ENCODE measurements around the gene SLC7A10.

SLC7A10 gene

DNA sequence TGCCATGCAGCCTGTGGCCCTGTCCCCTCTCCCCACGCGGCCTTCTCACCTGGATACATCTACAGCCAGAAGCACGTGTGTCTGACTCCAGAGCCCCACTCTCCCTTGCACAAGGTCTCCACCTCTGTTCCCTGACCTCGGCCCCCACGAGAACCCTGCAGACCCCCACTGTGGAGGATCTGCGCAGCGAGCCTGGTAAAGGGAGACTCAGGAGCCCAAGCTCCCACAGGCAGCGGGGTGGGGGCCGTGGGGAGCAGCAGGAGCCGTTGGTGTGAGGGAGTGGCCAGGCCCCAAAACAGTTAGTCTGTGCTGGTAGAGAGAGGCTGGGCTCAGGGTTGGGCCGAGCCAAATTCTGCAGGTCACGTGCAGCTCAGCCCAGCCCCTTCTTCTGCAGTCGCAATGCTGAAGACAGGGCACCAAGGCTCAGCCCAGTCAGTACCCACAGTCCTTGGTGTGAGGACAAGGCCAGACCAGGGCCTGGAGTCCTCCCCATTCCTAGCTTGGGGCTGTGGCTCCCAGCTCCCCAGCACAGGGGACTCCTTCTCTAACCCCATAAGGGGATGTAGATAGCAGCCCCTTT lies 28.7 kb upstream of the SLC7A10 start:
- DNase-seq (ENCODE audit: low spot score), result no peak

DNA sequence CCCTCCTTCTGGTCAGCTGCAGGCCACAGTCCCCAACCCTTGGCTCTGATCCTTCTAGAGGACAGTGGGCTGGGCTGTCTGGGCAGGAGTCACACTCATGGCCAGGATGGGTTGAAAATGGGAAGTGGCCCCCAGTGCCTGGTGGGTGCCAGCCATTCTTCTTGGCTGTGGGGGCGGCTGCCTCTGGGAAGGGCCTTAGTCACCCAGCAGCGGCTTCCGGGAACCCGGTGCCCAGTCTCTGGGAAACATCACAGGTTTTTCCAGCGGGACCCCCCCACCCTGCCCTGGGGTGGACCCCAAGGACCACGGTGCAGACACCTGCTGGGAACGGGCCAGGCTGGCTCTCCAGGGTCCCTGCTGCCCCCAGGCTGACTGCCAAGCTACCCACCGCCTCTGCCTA lies 27.3 kb upstream of the SLC7A10 start:
- no peak for DNase-seq (ENCODE audit: low spot score)

DNA sequence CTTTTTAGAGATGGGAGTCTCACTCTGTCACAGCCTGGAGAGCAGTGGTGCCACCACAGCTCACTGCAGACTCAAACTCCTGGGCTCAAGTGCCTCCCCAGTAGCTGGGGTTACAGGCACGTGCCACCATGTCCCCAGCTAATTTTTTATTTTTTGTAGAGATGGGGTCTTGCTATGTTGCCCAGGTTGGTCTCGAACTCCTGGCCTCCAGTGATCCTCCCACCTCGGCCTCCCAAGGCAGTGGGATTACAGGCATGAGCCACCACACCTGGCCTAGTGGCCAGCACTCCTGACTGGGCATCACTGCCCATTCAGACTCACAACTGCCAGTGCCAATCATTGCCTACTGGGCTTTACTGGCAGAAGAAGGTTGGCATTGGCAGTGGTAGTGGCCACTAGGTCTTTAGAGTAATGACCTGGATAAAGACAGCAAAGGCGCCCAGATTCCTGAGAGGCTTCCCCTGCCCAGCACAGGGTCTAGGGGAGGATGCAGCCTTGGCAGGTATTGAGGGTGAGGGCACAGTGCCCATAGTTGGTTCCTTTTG lies 26.8 kb upstream of the SLC7A10 start:
- DNase-seq (ENCODE audit: low spot score), result no peak

DNA sequence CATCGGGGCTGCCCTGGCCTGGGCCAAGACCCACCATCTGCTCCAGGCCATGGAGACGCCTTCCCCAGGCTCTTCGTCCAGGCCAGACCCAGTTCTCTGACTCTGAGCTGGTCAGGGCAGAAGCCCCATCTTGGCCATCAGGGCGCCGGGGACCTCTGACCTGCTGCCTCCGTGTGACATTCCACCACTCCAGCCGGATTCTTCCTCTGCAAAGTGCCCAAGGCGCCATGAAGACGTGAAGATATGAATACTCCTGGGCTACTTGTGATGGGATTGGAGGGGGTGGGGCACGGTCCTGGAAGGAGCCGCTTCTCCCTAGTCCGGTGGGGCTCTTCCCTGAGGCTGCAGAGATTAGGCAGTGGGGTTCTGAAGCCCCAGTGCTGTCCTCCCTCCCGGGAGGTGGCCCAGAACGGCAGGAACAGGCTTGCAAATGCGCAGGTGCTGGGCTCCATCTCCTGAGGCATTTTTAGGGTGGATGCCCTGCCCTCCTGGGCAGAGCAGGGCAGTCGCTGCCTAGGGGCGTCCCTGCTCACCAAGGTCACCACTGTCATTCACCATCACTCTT lies 26.0 kb upstream of the SLC7A10 start:
- no peak for DNase-seq (ENCODE audit: low spot score)

DNA sequence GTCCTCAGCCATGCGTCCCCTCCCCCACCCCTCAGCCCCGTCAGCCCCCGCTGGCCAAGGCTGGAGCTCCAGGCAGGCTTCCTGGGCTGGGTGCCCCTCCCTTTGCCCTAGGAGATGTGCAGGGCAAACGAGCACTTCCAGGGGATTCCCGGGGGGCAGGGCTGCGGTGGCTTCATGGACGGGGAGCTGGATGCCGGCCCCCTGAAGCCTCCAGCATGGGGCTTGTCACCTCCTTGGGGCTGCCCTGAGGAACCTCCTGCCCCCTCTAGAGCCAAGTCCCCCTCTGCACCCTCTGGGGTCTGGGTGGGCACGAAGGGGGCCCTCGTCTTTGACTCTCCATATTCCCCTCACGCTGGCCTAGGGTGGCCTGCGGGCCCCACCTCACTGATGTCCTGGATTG lies 25.4 kb upstream of the SLC7A10 start:
- no peak for DNase-seq (ENCODE audit: low spot score)

DNA sequence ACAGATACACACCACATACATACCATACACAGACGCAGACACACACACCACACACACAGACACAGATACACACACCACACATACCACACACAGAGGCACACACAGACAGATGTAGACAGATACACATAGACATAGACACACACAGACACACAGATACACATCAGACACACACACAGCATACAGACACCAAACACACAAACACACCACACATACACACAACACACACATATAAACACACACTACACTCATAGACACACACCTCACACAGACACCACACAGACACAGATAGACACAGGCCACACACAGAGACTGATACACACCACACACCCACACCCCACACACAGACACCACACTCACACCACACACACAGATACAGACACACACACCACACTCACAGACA lies 24.9 kb upstream of the SLC7A10 start:
- DNase-seq (ENCODE audit: low spot score), result no peak

DNA sequence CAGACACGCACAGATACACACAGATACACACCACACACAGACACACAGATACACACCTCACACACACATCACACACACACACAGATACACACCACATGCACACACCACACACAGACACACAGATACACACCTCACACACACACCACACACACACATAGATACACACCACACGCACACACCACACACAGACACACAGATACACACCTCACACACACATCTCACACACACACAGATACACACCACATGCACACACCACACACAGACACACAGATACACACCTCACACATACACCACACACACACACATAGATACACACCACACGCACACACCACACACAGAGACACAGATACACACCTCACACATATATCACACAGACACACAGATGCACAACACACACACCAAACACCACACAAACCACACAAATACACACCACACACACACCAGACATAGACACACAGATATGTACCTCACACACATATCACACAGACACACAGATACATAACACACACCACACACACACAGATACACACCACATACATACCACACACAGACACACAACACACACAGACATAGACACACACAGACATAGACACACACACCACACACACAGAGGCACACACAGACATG lies 24.2 kb upstream of the SLC7A10 start:
- DNase-seq (ENCODE audit: low spot score), result no peak

DNA sequence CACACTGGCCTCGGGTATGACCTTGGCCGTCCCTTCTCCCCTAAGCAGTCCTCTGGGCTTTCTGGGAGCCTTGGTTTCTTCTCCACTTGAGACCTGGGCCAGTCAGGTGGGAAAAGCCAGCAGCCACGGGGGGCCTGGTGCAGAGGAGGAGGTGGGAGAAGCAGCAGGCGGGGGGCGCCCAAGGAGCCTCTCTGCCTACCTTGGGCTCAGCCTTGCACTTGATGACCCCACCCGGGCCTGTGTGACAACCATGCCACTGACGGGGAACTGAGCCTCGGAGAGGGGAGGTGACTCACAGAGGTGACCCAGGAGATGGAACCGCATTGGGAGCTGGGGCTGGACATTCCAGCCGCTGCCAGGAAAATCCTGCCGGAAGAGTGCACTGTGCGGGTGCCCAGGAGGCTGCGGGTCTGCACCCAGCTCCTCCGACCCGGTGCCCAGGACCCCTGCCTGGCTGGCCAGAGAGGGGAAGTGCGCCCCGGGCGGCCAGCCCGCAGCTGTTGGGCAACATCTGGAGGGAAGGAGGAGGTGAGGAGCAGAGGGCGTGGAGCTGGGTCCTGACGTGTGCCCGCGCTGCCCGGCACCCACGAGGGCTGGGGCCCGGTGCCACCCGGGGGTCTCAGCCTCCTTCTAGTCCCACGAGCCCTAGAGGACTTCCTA lies 23.4 kb upstream of the SLC7A10 start:
- DNase-seq (ENCODE audit: low spot score), result no peak

DNA sequence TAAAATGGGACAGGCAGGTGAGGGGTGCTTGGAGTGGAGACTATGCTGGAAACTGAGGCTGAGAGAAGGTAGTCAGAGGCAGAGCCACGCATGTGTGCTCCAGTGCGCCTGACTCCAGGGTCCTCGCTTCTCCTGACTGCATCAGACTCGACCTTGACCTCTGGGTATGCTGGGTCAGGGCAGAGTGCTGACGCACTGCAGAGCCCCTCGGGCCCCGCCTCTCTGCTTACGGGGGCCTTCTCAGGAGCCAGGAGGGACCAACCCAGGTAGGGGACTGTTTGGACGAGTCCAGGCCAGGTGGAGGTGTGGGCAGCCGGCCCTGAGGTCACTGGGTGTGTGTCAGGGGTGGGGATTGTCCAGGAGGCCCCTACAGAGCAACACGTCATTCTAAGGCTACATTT lies 22.9 kb upstream of the SLC7A10 start:
- DNase-seq (ENCODE audit: low spot score), result no peak

DNA sequence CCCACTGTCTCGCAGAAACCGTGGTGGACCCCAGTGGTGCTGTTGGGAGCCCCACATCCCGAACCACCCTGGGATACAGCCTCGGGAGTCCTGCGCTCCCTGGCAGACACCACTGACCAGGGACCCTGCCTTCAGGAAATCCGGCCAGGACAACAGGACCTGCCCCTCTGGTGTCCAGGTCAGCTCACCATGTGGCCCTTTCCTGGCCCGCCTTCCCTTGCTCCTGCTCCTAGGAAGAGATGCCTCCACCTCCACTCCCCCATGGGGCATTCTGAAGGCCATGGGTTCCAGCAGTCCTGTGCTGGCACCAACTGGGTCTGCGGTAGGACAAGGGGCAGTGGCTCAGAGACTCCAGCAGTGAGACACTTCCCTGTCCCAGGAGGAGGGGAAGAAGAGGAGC lies 22.5 kb upstream of the SLC7A10 start:
- no peak for DNase-seq (ENCODE audit: low spot score)

DNA sequence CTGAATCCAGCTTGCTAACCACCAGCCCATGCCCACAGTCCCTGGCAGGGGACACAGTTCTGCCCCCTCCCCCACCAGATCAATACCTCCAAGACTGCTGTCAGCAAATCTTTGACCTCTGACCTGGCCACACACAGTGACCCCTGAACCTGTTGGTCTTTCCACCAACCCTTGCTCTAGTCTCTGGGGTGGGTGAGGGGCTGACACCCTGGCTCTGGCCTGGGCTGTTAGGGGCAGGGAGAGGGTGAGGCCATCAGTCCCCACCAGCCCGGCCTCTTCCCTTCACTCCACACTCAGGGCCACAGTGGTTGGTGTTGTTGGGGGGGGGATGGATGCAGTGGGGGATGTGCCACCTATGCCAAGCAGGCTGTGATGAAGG lies 21.8 kb upstream of the SLC7A10 start:
- DNase-seq (ENCODE audit: low spot score), result no peak

DNA sequence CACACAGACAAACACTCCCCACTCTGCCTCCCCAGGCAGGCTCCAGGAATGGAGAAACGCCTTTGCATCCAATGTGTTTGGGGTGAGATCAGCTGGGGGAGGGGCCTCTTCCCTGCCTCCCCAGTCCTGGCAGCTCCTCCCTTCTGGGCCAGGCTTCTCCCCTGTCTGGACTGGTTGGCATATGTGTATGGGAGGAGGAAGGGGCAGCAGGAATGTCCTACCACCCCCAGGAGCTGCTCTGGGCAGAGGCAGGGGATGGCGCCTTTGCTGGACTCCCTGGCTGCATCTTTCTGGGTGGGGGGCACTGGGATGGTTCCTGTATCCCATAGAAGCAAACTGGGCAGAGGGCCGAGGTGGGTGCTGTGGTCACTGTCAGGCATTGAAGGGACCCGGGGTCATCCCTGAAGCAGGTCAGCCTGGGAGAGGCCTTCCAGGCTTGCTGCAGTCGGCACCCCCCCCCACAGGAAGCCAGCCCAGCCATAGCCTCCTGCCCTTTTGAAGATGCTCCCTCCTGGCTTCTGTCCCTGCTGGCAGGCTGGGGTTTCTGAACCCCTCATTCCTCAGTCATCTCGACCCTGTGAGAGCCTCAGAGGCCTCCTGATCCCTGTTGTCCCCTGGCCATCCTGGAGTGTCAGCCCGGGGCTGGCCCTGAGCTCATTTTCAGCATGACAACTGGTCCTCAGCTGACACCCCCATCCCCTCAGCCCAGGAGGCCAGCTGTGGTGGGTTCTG lies 21.2 kb upstream of the SLC7A10 start:
- DNase-seq (ENCODE audit: low spot score), result no peak

DNA sequence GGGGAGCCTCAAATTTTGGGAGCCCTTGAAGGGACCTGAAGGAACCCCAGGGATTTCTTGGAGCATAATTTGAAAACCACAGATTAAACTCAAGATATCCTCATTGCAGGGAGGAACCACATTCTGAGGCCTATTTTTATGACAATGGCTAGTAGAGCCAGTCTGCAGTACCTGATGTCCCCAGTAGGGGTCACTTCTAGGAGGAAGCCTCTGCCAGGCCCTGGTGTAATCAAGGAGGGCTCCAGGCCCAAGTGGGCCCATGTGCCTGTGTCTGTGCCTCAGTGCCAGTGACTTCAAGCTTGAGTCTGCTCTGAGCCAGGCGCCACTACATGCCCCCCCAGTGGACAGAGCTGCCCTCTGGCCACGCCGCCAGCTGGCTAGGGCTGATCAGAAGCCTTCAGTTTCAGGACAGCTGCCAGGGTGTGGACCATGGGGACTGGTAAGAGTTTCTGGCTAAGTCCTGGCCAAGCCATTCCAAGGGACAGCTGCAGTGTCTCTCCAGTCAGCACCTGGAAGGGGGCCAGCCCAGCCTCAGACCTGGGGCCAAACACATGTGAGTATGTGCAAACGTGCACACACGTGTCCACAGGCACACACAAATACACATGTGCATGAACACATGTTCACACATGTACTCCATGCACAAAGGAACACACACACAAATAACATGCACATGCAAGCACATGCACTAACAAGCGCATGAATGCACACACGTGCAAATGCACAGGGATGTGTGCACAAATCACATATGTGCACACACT lies 20.5 kb upstream of the SLC7A10 start:
- no peak for DNase-seq (ENCODE audit: low spot score)

DNA sequence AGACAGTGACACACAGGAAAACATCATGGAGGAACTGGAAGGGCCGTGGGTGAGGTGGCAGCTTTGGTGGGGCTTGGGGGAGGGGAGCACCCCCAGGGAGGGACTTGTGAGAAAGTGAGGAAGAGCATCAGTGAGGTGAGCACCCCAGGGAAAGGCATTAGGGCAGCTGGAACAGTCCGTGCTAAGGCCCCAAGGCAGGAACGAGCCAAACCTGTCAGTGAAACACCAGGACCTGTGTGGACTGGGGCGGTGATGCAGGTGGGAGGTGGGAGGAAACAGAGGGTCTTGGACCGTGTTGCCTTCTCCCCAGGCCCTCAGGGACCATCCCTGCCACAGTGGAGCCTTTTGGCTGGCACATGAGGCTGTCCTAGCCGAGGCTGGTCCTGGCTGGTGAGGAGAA lies 17.3 kb upstream of the SLC7A10 start:
- no peak for DNase-seq (ENCODE audit: low spot score)

DNA sequence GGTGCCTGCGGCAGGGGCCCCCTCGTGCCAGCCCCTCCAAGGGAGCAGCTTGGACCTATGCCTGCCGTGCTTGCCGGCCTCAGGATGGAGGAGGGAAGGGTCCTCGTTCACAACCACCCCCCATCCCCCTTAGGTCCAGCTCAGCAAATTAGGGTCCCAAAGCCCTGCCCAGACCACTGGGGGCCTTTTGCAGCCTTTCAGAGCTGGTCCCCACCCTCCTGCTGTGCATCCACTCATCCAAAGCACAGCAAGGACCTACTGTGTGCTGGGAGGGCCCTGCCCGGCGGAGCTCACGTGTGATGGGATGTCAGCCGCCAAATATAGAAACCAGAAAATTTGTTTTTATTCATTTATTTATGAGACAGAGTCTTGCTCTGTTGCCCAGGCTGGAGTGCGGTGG lies 16.5 kb upstream of the SLC7A10 start:
- no peak for DNase-seq (ENCODE audit: low spot score)

DNA sequence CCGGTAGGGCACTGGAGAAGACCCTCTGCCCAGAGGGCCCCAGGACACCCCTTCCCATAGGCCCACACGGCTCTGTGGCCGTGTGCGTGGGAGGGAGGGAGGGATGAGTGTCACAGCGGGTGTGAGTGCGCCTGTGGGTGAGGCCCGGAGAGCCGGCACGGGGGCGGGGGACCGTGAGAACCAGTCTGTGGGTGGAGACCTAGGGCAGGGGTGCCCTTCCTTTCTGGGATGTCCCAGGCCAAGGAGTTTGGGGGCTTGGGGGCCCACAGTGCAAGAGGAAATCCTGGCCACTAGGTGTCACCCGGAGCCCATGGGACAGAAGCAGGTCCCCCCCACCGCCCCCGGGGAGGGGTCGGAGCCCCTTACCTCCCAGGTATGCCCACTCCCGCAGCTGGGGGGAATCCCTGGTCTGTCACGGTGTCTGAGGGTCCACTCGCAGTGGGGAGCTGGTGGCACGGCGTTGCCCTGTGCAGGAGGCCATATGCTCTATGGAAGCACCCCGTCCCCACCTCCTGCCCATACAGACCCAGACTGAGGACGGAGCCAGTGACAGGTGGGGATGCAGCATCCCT lies 16.0 kb upstream of the SLC7A10 start:
- DNase-seq (ENCODE audit: low spot score), result peak; percentile 43

DNA sequence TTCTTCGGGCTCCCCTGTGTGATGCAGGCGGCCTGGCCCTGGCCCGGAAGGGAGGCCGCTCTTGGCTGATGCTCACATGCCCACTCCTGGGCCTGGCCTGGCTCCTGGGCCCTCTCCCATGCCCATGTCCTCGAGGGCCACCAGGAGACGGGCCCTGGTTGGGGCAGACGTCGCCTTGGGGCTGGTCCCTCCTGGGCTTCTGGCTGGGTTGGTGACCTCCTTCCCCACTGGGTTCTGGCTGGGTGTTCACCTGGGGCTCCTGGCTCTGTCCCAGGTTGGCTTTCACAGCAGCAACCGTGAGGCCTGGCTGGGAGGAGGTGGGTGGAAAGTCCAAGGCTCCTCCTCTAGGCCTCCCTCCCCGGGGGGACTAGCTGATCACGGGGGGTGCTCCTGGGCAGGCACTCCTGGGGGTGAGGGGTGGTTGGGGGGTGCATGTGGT lies 15.5 kb upstream of the SLC7A10 start:
- no peak for DNase-seq (ENCODE audit: low spot score)

DNA sequence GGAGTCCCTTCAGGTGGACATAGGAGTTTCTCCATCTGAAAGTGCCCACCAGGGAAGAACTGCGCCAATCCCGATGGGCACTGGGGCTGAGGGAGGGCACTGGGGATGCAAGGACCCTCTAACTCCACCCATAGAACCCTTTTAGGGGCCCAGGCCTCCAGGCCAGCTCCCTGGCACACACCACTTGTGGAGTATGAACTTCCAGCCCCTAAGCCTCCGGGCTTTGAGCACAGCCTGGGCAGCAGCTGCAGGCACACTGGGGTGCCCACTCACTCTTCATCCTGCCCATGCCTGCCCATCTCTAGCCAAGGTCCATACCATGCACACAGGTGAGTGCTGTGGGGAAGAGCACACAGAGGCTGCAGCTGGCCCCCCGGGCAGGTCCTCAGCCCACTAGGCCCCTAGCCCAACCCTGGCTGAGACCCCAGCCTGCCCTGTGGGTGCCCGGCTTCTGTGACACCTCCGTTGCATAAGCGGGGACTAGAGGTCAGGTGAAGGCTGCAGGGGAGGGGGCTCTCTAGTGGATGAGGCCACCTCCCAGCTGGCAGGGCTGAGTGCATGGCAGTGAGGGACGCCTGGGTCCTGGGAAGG lies 14.6 kb upstream of the SLC7A10 start:
- no peak for DNase-seq (ENCODE audit: low spot score)

DNA sequence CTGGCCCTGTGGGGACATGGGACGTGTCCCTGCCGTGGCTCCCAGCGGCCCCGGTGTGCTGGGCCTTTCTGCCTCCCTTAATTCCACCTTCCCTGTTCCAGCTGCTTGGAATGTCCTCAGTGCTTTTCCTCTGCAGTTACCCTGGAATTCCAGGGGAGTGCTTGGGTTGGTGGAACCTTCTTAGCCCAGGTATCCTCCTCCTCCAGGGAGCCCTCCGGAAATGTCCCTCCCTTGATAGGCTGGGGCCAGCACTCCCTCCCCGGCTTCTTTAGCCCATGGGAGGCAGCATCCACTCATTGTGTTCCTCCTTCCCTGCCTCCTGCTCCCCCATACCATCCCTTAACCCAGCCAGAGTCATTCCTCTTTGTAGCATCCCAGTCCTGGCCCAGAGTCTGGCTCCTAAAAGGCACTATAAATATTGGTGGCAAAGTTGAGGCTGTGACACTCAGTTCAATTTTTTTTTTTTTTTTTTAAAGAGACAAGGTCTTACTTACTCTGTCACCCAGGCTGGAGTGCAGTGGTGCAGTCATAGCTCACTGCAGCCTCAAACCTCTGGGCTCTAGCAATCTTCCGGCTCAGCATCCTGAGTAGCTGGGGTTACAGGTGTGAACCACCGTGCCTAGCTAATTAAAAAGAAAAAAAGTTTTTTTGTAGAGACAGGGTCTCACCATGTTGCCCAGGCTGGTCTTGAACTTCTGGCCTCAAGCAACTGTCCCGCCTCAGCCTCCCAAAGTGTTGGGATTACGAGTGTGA lies 13.7 kb upstream of the SLC7A10 start:
- peak; percentile 18 for DNase-seq (ENCODE audit: low spot score)

DNA sequence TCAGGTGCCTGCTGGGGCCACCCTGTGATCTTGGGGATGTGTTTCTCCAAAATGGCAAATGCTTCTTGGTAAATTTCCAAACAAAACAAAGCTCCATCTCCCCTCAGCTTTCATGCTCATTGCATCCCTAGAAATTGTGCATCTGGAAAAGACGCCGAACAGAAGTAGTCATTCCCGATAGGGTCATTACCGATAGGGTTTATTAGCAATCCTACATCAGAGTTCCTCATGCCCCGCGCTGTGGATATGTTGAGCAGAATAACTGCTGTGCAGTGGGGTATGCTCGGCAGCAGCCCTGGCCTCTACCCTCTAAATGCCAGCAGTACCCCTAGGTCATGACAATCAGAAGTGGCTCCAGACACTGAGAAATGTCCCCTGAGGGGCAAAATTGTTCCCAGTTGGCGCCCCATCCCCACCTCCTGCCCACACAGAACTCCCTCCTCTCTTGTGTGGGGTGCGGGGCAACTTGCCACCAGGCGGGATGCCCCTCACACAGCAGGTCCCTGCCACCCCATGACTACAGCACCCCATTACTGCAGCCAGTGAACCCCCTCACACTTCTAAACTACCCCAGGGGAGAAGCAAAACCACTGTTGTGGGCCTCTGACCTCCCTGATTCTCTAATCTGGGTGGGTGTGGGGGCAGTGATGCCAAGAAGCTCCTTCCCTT lies 13.0 kb upstream of the SLC7A10 start:
- DNase-seq (ENCODE audit: low spot score), result no peak

Measured in CD4-positive, alpha-beta T cell treated with Interleukin-15 for 4 hours (primary cell).